ENCODE data around the gene MPHOSPH10.
"Not testable (repeated sequence)": the region's sequence is repeated elsewhere in the genome, so short reads cannot be mapped to it uniquely, and the experiment has no call there.

MPHOSPH10 gene

DNA sequence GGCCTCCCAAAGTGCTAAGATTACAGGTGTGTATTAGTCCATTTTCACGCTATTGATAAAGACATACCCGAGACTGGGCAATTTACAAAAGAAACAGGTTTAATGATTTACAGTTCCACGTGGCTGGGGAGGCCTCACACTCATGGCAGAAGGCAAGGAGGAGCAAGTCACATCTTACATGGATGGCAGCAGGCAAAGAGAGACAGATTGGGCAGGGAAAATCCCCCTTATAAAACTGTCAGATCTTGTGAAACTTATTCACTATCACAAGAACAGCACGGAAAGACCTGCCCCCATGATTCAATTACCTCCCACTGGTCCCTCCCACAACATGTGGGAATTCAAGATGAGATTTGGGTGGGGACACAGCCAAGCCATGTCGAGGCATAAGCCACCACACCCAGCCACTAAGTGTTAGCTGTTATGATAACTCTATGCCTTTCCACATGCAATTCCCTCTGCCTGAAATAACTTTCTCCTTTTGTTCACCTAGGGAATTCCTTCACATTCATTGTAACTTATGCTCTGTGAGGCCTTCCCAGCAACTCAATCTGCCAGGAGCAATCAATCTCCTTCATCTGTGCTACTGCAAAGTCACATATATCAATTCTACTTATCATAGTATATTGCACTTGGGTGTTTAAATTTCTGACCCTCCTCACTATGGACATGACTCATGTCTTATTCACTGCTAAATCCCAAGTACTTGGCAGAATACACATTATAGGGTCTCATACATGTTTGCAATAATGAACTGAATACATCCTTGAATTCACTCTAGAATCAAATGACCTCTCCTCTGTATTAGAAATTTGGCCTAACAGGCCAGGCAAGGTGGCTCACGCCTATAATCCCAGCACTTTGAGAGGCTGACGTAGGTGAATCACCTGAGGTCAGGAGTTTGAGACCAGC, 7.8 kb upstream of the MPHOSPH10 start:
- DNase-seq (ENCODE audit: low read depth) = no peak

DNA sequence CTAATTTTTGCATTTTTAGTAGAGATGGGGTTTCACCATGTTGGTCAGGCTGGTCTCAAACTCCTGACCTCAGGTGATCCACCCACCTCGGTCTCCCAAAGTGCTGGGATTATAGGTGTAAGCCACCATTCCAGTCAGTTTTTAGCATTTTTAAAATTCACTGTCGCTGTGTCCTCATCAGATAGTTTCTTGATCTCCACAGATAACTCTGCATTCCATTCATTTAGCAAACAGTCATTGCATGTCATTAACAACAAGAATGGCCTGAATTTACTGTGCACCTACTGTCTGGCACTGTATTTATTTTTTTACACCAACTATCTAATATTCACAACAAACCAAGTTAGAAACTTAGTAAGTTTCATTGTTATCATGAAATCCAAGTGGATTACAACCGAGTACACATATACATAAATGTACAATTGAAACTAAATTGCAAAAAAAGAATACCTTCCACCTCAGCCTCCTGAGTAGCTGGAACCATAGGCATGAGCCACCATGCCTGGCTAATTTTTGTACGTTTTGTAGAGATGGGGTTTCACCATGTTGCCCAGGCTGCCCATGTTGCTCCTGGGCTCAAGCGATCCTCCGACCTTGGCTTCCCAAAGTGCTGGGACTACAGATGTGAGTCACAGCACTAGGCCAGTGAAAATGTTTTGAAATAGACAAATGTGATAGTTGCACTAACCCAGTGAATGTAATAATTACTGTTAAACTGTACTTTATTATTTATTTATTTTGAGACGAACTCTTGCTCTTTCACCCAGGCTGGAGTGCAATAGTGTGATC, 4.7 kb upstream of the MPHOSPH10 start:
- no peak for DNase-seq (ENCODE audit: low read depth)

DNA sequence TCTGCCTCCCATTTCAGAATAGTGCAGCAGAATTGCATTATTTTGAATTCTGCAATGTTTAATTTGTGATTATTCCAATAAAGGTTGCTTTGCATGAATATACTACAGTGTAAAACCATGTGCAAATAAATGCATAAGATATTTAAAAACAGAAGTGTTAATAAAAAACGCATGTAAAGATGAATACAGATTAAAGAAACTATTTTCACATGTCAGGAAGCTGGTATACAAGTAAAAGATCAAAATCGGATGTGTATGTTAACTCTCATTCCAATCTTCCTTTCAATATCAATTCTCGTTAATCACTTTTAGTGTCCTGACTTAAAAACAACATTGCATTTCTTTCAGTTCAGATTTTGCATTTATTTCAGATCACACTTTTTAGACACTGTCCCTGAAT, 3.5 kb upstream of the MPHOSPH10 start:
- DNase-seq (ENCODE audit: low read depth) = no peak

DNA sequence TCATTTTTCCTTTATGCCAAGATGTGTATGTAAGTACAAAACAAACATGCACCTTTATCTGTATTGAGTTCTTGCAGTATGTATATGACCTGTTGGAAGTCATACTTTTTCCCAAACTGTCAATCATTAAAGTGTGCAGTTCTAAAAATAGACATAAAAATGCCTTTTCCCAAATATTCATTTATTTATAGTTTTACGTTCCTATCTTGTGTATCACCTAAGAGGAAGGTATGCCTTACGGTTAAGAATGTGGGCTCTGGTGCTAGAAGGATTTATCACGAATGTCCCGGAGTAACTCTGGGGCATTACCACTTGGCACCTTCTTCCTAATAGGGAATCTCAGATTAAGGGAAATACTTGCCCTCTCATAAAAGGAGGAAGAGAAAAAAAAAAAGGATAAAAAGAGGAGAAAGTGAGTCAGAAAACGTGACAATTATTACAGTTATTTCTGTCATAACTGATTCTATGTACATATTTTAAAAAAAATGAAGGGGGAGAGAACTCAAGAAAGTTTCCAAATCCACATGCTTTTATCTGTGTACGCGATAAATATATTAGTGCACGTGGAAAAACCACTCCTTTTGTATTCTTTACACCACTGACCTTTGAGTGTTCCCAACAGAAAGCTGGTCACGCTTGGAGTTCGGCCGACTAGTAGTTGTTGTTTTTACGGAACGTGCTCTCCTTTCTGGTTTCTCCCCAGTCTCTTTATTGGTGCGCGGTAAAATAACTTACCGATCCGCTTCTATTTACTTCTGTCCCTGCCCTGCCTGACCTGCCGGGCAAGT, 1.1 kb upstream of the MPHOSPH10 start:
- DNase-seq (ENCODE audit: low read depth) = no peak

DNA sequence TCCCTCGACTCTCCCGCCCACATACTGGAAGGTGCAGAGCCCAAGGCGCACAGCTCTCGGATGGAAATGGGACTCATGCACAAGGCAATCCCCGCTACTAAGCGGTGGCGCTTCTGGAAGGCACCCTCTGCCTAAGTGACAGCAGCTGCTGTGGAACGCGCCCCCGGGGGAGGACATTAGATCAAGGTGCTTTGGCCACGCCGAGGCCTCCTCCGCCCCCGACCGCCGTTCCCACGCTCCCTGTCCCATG, 607 bp upstream of the MPHOSPH10 start:
- DNase-seq (ENCODE audit: low read depth) = no peak

DNA sequence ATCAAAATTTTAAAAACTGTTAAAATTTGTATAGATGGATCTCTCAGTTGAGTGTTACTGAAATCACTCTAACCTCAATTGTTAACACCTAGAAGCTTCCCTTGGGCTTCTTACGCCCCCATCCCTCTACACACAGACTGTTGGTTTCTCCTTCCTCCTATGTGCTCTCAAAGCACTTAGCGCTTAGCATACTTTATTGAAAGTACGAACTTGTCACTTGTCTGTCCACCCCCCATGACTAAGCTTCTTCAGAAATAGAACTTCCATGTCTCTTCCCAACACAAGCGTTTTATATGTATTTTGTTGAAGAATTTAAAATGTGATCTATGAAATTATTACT, 441 bp downstream of the MPHOSPH10 start:
- no peak for DNase-seq (ENCODE audit: low read depth)

DNA sequence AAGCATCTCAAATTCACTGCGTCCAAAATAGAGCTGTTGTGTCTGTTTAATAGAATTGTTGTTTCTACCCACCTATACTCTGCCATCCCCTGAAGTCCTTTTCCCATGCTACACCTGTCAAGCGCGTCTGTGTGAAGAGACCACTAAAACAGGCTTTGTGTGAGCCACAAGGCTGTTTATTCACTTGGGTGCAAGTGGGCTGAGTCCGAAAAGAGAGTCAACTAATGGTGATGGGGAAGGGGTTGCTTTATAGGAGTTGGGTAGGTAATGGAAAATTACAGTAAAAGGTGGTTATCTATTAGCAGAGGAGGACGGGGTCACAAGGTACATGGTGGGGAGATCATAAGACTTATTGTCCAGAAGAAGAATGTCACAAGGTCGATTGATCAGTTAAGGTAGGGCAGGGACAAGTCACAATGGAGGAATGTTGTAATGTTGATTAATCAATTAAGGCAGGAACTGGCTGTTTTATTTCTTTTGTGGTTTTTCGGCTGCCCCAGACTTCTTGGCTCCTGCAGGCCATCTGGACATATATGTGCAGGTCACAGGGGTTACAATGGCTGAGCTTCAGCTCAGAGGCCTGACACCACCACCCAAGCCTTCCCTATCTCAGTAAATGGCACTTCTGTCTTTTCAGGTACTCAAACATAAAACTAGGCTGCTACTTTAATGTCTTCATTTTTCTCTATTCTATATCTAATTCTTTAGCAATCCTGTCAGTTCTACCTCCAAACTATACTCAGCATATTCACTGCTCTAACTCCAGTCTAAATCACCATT, 1.1 kb downstream of the MPHOSPH10 start:
- DNase-seq (ENCODE audit: low read depth) = not testable (repeated sequence)

DNA sequence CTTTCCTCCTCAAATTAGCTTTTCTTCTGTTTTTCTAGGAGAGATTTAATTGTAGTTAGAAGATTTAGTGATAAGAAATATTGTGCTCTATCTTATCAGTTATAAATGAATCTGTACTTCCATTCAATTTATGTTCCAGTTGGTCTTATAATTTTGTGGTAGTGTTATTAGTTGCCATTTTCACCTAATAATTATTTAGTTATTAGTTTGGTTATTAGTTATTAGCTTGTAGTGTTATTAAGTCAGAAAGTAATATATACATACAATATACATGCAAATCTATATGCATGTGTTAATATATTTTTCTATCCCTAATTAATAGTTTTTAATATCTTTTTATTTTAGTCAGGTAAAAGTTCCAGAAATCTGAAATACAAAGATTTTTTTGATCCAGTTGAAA, 3.2 kb downstream of the MPHOSPH10 start:
- no peak for DNase-seq (ENCODE audit: low read depth)

DNA sequence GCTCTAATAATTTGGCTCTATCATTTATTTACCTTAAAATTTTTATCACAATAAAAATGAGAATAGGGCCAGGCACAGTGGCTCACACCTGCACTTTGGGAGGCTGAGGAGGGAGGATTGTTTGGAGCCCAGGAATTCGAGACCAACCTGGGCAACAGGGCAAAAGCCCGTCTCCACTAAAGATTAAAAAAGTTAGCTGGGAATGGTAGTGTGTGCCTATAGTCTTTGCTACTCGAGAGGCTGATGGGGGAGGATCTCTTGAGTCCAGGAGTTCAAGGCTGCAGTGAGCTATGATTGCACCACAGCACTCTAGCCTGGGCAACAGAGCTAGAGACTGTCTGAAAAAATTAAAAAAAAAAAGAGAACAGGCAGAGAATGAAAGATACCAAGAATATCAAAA, 5.7 kb downstream of the MPHOSPH10 start:
- DNase-seq (ENCODE audit: low read depth) = no peak

DNA sequence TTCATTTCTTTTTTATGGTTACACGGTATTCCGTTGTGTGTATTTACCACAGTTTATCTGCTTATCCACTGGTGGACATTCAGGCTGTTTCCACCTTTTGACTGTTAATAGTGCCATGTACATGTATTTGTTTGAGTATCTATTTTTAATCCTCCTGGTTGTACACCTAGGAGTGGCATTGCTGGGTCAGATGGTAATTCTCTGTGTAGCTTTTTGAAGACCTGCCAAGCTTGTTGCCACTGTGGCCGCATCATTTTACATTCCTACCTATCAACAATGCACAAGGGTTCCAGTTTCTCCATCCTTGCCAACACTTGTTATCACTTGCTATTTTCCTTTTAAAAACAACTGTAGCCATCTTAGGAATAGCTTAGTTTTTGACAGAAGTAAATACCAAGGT, 13.3 kb downstream of the MPHOSPH10 start:
- no peak for DNase-seq (ENCODE audit: low read depth)

DNA sequence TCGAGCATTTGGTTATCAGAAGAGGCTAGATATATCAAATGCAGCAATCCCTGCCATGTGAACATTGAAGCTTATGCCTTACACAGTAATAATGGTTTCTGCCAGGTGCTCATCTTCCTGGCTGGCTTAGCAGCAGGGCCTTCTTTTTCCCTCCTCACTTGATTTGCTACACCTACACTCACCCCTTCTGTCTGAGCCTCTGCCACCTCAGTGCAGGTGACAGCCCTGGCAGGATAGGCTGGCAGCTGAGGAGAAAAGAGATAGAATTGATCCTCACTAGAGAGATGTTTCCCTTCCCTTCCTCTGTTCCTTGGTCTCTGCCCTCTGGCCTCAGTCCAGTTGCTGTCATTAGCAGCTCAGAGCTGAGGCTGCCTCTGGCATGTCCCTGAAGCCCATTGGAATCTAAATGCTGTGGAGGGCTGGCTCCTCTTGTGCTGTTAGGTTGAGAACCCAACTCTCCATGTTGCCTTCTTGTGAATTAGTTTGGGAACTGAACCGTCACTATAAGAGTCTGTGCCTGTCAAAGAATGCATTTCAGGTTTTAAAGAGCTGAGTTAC, 18.2 kb downstream of the MPHOSPH10 start:
- DNase-seq (ENCODE audit: low read depth) = no peak

DNA sequence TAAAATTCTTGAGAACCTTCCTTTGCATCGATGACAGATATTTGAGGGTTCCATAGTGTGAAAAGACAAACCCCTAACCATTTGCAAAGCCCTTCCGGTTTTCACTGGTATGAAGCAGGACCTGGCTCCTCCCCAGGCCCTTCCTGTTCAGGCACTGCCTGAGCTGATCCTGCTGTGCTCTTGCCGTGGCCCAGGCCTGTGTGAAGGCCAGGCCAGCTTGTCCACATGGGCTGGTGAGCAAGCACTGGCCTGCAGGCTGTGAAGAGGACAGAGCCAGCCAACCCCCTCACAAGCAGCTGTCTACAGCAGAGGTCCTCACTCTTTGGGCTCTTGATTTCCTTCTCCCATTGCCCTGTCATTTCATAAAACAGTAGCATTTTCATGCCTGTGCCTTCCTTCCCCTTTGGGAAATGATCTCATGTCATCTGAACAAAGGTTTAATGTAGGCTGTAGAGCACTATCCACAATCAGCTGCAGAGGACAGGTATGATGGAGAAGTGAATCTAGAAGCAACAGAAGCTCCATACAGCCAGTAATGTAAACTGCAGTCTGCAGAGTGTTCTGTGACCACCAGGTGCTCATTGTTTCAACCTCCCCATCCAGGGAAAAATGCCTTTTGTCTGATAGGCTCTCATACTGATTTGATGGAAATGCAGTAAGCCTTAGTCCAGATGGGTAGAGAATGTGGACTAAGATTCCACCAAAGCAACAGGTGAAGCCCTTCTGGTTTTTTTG, 19.8 kb downstream of the MPHOSPH10 start:
- no peak for DNase-seq (ENCODE audit: low read depth)

DNA sequence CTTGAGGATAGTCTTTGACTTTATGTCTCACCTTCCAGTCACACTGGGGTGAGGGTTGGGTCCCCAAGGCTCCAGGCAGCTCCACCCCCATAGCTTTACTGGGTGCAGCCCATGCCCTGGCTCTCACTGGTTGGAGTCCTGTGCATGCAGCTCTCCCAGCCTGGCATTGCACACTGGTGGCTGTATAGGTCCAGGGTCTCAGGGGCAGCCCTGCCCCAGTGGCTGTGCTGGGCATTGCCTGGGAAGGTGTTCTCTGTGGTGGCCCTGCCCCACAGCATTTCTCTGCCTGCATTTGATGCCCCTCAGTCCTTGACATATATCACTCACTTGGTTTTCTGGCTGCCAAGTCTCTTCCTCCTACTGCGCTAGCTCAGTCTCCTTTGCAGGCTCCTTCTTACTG, 21.2 kb downstream of the MPHOSPH10 start:
- no peak for DNase-seq (ENCODE audit: low read depth)

DNA sequence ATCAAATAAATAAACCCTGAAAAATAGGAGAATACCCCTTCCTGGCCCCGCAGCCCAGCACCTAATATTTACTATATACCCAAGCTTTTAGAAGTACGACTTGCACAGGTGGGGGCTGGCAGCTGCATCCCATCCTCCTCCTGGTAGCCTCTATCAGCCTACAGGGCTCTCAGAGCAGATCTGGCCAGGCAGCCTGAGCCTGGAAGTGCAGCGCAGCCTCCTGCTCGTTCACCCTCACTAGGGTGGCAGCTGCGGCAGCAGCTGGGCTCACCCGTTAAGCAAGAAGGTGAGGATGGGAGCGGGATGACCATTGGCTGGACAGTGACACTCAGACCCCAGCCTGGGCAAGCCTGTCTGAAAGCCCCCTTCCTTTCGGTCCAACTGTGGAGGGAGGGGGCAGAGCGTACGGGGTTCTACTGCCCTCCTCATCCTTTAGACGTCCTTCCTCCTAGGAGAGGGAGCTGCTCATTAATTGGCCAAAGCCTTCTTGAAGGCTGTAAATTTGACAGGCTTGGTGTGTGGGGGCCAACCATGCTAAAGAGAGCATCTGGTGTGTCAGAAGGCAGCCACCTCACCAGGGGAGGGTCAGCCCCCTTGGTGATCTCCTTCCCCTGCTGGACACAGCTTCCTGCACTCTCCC, 23.3 kb downstream of the MPHOSPH10 start:
- no peak for DNase-seq (ENCODE audit: low read depth)

DNA sequence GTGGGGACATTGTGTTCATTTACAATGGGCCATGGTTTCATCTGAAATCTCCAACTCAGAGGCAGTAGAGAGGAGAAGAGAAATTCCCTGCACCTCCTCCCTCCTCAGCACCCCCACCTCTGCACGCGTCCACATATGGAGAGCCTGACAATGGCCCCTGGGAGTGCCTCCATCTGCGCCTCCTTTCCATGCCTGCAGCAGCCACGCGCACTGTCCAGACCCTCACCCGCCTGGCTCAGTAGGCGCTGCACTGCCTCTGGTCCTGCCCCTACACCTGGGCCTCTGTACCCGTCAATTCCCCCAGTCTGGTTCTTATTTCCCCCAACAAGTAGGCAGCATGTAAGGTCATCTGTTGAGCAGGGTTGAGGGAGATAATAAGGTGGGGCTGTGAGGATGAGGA, 23.8 kb downstream of the MPHOSPH10 start:
- no peak for DNase-seq (ENCODE audit: low read depth)

DNA sequence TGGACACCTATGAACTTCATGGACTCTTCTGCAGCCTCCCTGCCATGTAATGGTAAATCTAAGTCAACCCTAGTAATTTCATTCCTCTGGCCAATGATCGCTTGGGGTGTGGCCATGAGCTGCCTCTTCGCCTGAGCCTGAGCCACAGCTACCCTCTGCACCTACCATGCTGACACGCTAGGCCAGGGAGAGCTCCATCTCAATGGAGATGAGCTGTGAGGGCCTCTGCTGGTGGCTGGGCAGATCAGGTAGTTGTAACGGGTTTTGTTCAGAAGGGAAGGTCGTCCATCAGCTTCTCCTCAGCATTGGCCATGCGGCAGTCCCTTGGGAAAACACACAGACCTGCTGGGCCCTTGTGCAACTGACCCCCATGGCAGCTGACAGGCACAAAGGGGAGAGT, 24.4 kb downstream of the MPHOSPH10 start:
- DNase-seq (ENCODE audit: low read depth) = no peak

DNA sequence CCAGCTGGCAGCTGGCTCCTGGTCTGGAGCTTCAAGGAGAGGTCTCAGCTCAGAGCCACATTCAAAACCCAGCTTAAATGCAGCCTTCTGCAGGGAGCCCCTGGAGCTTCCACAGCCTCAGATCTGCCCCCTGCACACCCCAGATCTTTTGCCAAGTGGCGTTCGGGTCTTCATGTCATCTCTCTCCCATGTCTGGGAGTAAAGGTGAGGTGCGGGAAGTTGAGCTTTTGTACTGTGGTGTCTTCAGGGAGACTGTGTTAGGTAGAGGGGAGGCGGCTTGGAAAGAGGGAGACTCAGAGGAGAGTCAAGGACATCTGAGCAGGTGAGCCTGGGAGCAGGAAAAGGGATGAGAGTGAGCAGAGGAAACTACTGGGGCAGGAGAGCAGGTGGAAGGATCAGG, 25.4 kb downstream of the MPHOSPH10 start:
- DNase-seq (ENCODE audit: low read depth) = no peak

DNA sequence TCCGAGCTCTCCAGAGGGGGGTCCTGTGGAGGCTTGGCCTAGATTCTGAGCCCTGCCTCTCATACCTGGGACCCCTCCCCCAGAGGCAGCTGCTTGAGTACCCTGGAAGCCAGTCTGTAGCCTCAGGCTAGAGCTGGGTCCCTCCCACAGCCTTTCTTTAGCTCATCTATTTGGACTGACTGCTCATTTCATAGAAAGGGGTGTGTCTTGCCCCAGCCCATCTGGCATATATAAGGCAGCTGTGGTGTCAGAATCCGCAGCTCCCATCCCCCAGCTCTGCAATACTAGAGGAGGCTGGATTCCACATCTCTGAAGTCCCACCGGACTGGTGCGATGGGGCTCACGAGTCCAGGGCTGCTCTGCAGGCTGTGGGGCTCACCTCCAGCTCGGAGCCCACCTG, 26.1 kb downstream of the MPHOSPH10 start:
- DNase-seq (ENCODE audit: low read depth) = no peak

DNA sequence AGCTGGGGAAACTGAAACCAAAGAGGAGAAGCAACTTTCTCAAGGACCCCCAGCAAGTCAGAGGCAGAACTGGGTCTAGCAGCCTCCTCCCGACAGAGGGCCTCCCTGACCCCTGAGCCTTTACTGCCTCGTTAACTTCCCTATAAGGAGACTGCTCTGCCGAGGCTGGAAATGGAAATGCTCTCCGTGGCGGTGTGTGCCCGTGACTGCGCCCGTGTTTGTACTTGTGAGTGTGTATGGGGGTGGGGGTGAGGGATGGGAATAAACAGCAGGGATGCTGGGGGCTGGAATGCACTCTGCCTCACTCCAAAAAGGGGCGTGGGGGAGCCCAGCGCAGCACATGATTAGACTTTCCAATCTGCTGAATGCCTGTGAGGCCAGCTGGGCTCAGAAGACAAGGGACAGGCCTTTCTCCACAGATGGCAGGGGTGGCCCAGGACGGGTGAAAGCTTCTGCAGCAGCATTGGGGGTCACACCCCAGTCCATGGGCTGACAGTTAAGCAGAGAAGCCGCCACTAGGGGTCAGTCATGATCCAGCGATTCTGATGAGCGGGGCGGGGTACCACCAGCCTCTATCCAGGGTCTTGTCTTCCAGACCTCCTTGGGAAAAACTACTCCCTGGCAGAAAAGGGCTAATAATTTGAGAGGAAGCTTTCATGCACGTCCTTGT, 26.8 kb downstream of the MPHOSPH10 start:
- DNase-seq (ENCODE audit: low read depth) = peak; percentile 31

DNA sequence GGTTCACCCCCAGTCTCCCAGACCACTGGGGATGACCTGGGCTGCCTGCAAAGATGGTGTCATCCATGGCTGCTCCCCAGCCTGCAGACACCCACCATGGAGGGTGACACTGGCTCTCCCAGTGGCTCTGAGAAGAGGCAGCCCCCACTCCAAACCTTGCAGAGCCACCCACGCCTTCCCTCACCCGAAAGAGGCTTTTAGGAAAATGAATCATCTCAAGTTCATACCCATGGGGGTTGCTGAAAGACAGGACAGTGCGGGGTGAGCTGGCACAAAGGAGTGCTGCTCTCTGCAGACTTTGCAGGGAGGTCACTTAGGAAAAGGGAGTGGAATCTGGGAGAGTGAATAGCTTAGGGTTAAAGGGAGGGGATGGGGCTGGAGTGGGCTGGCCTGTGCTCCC, 36.4 kb downstream of the MPHOSPH10 start:
- no peak for DNase-seq (ENCODE audit: low read depth)

Measured in stimulated activated CD8-positive, alpha-beta memory T cell treated with anti-CD3 and anti-CD28 coated beads, Interleukin-15, amount 100 ng/mL, for 24 hours (primary cell).